Hematopoietic multipotent progenitor cell treated with erythropoietin and hydrocortisone succinate and interleukin-3 and kit ligand, for 17 days (in vitro differentiated cells): ENCODE data around the gene EPHB1.
"Not testable (repeated sequence)": the region's sequence is repeated elsewhere in the genome, so short reads cannot be mapped to it uniquely, and the experiment has no call there.

ENCODE experiments used
- DNase-seq: peaks from one replicate; pipeline ENCODE4 v3.0.0-alpha.2; 2015; ENCODE audit warnings: low spot score

EPHB1 gene

GRCh38 chr3:135050536-135050935 lies 255.5 kb downstream of the EPHB1 start:
- no peak for DNase-seq

GRCh38 chr3:135051409-135051973 lies 256.4 kb downstream of the EPHB1 start:
- DNase-seq: no peak

- DNase-seq: no peak
Observed at GRCh38 chr3:135055449-135055848, 260.4 kb downstream of the EPHB1 start.

- no peak for DNase-seq
Observed at GRCh38 chr3:135056084-135056730, 261.1 kb downstream of the EPHB1 start.

GRCh38 chr3:135056733-135057310 lies 261.8 kb downstream of the EPHB1 start:
- no peak for DNase-seq

- no peak for DNase-seq
Observed at GRCh38 chr3:135057996-135058395, 262.9 kb downstream of the EPHB1 start.

DNA sequence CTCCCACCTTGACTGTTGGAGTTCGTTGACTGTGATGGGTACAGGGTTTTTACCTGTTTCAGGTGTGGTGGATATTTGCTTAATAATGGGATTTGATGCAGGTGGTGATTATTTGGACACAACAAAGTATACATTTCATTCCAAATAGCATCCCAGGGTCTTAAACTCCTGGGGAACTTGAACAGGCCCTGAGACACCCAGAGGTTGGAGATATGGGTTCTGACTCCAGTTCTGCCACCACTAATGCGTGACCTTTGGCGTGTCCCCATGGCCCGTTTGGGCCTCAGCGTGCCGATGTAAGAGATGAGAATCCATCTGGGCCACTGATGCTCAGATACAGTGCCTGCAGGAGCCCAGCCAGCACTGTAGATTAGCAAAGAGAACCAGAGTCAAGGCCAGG lies 264.5 kb downstream of the EPHB1 start:
- DNase-seq: no peak

DNA sequence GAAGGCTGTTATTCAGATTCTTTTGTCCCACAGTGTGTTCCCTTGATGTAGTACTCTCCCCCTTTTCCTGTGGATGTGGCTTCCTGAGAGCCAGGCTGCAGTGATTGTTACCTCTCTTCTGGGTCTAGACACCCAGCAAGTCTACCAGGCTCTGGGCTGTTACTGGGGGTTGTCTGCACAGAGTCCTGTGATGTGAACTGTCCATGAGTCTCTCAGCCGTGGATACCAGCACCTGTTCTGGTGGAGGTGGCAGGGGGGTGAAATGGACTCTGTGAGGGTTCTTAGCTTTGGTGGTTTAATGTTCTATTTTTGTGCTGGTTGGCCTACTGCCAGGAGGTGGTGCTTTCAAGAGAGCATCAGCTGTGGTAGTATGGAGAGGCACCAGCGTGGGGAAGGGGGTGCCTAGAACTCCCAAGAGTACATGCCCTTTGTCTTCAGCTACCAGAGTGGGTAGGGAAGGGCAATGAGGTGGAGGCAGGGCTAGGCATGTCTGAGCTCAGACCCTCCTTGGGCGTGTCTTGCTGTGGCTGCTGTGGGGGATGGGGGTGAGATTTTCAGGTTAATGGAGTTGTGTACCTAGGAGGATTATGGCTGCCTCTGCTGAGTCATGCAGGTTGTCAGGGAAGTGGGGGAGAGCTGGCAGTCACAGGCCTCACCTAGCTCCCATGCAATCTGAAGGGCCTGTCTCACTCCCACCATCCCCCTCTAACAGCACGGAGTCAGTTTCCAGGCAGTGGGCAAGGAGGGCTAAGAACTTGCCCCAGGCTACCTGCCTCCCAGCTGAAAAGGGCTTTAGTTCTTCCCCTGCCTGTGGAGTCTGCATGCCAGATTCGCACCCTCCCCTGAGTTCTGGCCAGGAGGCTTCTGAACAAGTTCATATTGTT lies 272.0 kb downstream of the EPHB1 start:
- DNase-seq: not testable (repeated sequence)

DNA sequence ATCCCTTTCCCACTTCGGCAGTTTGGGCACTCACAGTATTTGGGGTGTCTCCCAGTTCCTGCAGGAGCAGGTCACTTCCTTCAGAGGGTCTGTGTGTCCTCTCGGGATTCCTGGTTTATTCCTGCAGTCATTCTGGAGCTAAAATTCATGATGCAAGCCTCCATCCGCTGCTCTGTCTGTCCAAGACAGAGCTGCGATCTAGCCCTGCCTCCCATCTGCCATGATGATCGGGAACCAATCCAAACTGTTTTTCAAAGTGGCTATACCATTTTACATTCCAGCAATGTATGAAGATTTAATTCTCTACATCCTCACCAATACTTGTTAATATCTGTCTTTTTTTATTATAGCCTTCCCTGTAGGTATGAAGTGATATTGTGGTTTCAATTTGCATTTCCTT lies 273.0 kb downstream of the EPHB1 start:
- DNase-seq: no peak

DNA sequence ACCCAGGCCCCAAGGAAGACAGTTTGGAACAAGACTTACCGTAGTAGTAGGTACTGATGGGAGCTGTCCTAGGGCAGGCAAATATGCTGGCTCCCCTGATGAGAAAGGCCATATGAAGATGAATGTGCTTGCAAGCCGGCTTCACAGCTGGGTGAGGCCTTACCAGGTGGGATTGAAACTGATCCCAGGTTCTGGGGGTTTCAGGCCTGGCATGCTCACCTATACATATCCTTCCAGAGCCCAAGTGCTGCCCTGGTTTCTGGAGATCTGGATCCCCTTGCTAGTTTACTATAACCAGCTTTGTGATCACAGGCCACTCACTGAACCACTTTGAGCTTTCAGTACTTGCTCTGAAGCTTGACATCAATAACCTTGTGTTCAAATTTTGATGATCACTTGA lies 274.3 kb downstream of the EPHB1 start:
- DNase-seq: no peak

- no peak for DNase-seq
Observed at GRCh38 chr3:135071483-135071882, 276.4 kb downstream of the EPHB1 start.

- no peak for DNase-seq
Observed at GRCh38 chr3:135072431-135072830, 277.4 kb downstream of the EPHB1 start.

DNA sequence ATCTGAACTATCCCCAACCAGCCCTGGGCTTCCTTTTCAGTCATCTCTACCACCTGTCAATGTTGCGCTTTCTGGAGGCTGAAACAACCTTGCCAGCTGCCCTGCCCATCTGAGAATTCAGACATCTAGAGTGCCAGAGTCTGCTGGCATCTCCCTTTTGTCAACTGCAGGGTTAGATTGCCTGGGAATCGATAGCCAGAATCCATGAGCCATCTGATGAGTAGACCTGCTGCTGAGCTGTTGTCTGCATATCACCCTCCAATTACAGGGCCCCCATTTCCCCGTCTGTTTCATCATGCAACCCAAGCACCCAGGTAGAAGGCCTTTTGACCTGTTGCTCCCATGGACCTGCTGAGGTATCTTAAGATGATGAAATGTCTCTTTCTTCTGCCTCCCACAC lies 280.1 kb downstream of the EPHB1 start:
- no peak for DNase-seq

DNA sequence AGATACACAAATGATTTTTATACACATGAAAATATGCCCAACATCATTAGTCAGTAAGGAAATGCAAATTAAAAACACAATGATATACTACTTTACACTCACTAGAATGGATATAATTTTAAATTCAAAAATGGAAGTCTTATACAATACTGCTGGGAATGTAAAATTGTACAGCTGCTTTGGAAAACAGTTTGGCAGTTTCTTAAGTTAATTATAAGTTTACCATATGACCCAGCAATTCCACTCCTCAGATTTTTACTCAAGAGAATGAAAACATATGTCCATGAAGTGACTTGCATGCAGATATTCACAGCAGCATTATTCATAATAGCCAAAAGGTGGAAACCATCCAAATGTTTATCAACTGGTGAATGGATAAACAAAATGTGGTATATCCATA lies 281.3 kb downstream of the EPHB1 start:
- no peak for DNase-seq

DNA sequence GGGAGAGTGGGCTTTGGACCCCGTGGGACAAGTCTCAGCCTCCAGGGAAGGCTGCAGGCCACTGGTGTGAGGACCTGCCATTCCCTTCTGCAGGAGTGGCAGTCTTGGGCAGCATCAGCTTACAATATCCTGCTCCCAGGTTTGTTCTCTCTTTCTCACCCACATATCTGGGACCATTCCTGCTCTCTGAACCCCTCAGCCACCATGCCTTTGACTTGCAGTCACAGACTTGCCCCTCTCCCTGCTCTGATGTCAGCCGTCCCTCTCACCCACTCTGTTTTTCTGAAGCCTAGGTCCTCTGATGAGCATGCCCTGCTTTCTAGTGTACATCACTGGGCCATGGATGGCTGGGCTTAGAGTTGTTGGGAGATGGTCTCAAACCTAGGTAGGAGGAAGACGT lies 282.1 kb downstream of the EPHB1 start:
- DNase-seq: no peak

- DNase-seq: no peak
Observed at GRCh38 chr3:135078283-135078682, 283.2 kb downstream of the EPHB1 start.

GRCh38 chr3:135079095-135079494 lies 284.0 kb downstream of the EPHB1 start:
- no peak for DNase-seq

- DNase-seq: no peak
Observed at GRCh38 chr3:135081451-135081850, 286.4 kb downstream of the EPHB1 start.

DNA sequence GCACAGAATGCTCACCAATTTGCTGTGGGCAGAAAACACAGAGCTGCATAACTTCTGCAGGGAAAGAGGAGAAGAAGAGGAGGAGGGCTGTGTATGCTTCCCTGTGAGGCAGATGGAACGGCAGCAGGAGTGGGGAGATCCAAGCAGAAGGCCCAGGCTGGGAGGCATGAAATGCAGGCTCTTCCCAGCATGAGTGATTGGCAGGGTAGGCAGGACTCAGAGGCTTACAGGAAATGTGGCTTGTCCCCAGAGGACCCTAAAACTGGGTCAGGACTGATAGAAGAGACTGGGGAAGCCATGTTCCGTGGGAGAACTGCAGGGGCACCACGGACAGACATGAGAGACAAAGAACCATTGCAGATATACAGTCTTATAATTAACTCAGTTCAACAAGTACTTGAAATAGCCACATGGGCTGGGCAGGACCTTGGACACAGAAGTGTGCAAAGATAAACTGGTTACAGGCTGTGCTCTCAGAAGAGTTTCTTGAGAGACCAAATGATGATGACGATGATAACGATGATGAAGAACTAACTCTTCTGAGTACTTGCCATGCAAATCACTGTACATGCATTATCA lies 286.9 kb downstream of the EPHB1 start:
- DNase-seq: no peak

DNA sequence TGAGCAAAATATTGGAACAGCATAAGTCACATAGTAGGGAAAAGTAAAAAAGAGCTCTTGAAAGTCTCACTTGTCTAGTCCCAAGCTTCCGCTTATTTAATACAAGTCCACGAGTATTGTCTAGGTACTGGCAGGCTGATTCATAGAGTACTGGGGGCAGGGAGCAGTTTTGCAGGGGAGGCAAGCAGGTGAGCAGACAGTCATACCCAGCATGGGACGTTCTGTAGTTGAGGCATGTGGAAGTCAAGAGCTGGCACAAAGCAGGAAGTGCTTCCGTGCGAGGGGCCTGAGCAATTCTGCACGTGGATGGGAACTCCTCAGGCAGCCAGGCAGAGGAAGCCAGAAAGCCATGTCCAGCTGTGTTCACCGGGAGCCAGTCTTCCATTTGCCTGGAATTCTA lies 287.6 kb downstream of the EPHB1 start:
- no peak for DNase-seq

GRCh38 chr3:135083179-135083578 lies 288.1 kb downstream of the EPHB1 start:
- DNase-seq: no peak

DNA sequence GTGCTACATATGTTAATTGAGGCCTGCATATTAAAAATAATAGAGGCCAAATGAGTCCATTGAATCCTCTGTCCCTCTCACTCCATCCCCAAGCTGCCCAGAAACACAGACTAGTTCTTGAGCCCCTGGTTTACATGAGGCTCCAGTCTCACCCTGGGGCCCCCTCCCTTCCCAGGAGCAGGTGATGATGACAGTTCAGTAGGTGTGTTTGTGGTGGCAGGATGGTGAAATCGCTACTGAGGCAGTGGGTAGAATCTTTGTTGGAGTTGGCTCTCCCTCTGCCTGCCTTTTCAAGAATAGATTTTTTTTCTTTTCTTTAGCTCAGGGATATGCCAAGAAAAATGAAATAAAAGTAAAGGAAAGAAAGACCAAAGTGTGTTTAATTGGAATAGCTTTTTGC lies 288.7 kb downstream of the EPHB1 start:
- DNase-seq: no peak

GRCh38 chr3:135084405-135084804 lies 289.3 kb downstream of the EPHB1 start:
- DNase-seq: no peak
